ENCODE measurements around the gene DLGAP1. TPM values are rescaled to one million over a fixed set of nuclear protein-coding genes. Genes with fewer than 3 reads are reported as not detected.

DLGAP1 gene
- total RNA-seq, 1 experiment from 2014 or later: 23.2 TPM

DNA sequence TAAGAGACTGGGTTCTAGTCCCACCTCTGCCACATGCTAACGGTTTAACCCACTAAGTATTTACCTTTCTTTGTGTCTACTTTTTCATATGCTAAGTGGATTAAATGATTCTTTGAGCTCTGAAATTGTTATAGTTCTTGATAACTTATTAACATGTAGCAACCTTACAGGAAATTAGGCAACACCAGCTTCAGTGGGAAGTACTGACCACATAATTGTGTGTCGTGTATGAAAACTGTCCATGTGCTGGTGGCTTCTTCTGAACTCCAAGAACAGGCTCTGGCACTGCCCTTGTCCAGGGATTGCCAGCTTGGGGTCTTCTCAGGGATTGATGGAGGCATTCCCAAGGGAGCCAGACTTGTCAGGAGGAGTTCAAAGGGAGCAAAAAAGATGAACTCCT, 577.4 kb downstream of the DLGAP1 start:
- TF ChIP-seq, protein P1, sequence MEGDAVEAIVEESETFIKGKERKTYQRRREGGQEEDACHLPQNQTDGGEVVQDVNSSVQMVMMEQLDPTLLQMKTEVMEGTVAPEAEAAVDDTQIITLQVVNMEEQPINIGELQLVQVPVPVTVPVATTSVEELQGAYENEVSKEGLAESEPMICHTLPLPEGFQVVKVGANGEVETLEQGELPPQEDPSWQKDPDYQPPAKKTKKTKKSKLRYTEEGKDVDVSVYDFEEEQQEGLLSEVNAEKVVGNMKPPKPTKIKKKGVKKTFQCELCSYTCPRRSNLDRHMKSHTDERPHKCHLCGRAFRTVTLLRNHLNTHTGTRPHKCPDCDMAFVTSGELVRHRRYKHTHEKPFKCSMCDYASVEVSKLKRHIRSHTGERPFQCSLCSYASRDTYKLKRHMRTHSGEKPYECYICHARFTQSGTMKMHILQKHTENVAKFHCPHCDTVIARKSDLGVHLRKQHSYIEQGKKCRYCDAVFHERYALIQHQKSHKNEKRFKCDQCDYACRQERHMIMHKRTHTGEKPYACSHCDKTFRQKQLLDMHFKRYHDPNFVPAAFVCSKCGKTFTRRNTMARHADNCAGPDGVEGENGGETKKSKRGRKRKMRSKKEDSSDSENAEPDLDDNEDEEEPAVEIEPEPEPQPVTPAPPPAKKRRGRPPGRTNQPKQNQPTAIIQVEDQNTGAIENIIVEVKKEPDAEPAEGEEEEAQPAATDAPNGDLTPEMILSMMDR (conservative IDR thresholded peaks at IDR 0.05): no peak
- no peak overlapping the region for H3K18ac ChIP-seq (ENCODE audit: insufficient read length, low read depth, low read length)
- no peak overlapping the region for H3K4me2 ChIP-seq (ENCODE audit: insufficient read depth, insufficient read length, low read length)
- no peaks in the 10 kb centered on the region for H3K4me1 ChIP-seq (ENCODE audit: insufficient read depth, low read length)
- no peak overlapping the region for H4K8ac ChIP-seq (replicated peaks; ENCODE audit: insufficient read length, low read depth, low read length)
- H3K14ac ChIP-seq (ENCODE audit: insufficient read depth, low read length): no peak overlapping the region
- H3K27me3 ChIP-seq (ENCODE audit: insufficient read depth, low read length): no peaks in the 10 kb centered on the region
- no peak overlapping the region for H4K5ac ChIP-seq (ENCODE audit: insufficient read length, low read depth, low read length)
- no peak overlapping the region for H3T11ph ChIP-seq (ENCODE audit: low read length)
- no peak overlapping the region for H3K56ac ChIP-seq (ENCODE audit: insufficient read length, low read depth, low read length)
- no CpG with 5 or more reads among the region's 2 CpGs for WGBS (ENCODE audit: extremely low coverage, insufficient read length, low lambda C conversion rate)
- no peak overlapping the region for H2BK15ac ChIP-seq (ENCODE audit: low read depth, low read length)
- H3K23me2 ChIP-seq (ENCODE audit: insufficient read length, low read depth, low read length, poor library complexity, severe bottlenecking): no peaks in the 10 kb centered on the region
- Mint-ChIP-seq H3K27me3 (ENCODE audit: low read depth) (no peaks in the 10 kb centered on the region), H3K9me3 (no peaks in the 10 kb centered on the region), H3K36me3 (ENCODE audit: insufficient read depth in 1 of 3, low read depth in 3 of 3) (peaks cover 11 to 20% (median 14%) of the 10 kb centered on the region in 3 experiments), H3K27ac (no peak overlapping the region; a peak in 1 of 7 replicates), H3K4me3 (no peak overlapping the region), H3K4me1 (peaks cover 12 to 34% of the 10 kb centered on the region in 2 experiments)
- H3K79me1 ChIP-seq (ENCODE audit: insufficient read depth, low read depth, low read length, poor library complexity, severe bottlenecking): no peaks in the 10 kb centered on the region
- H3K79me2 ChIP-seq (ENCODE audit: insufficient read depth, low read length): no peaks in the 10 kb centered on the region
- no peak overlapping the region for H2AFZ ChIP-seq (ENCODE audit: low read length)
- no peak overlapping the region for H3K27ac ChIP-seq (ENCODE audit: insufficient read length, low read depth, low read length)
- no peak overlapping the region for H2BK12ac ChIP-seq (ENCODE audit: insufficient read length, low read depth, low read length)
- no peak overlapping the region for H2BK20ac ChIP-seq (ENCODE audit: low read depth, low read length, poor library complexity, severe bottlenecking)
- H3K9me3 ChIP-seq (ENCODE audit: control insufficient read depth, low read depth, low read length): no peaks in the 10 kb centered on the region
- no peak for DNase-seq
- no peak overlapping the region for H3K9ac ChIP-seq (ENCODE audit: extremely low read depth, insufficient read length, low read length)
- H2AK5ac ChIP-seq (ENCODE audit: insufficient read length, low read length): no peak overlapping the region
- no peak overlapping the region for H4K91ac ChIP-seq (ENCODE audit: insufficient read length, low read depth, low read length)
- H4K20me1 ChIP-seq (ENCODE audit: control insufficient read depth, insufficient read depth, insufficient read length): no peaks in the 10 kb centered on the region
- no peak overlapping the region for H2BK5ac ChIP-seq (ENCODE audit: insufficient read length, low read length)
- no peak overlapping the region for H2BK120ac ChIP-seq (ENCODE audit: low read depth, low read length, poor library complexity, severe bottlenecking)
- no peak overlapping the region for H3K4ac ChIP-seq (ENCODE audit: low read depth, low read length)
- no peak overlapping the region for H3K23ac ChIP-seq (ENCODE audit: insufficient read length, low read depth, low read length)
